Measurements from ENCODE around the gene WSCD1.

The WSCD1 gene

GRCh38 chr17:6147042-6147441 is 76.9 kb downstream of the WSCD1 start:
- no peak for DNase-seq (ENCODE audit: low read depth in 2 of 3, low spot score in 1 of 3)

GRCh38 chr17:6153375-6153774 is 83.2 kb downstream of the WSCD1 start:
- DNase-seq (ENCODE audit: low read depth in 2 of 3, low spot score in 1 of 3), result no peak

- DNase-seq (ENCODE audit: low read depth in 2 of 3, low spot score in 1 of 3), result no peak
Observed at GRCh38 chr17:6157716-6158115, 87.5 kb downstream of the WSCD1 start.

GRCh38 chr17:6159541-6160231 is 89.5 kb downstream of the WSCD1 start:
- DNase-seq (ENCODE audit: low read depth in 2 of 3, low spot score in 1 of 3), result no peak

- no peak for DNase-seq (ENCODE audit: low read depth in 2 of 3, low spot score in 1 of 3)
Observed at GRCh38 chr17:6160232-6160555, 90.0 kb downstream of the WSCD1 start.

- DNase-seq (ENCODE audit: low read depth in 2 of 3, low spot score in 1 of 3), result no peak
Observed at GRCh38 chr17:6160911-6161855, 91.0 kb downstream of the WSCD1 start.

GRCh38 chr17:6162216-6162615 is 92.0 kb downstream of the WSCD1 start:
- no peak for DNase-seq (ENCODE audit: low read depth in 2 of 3, low spot score in 1 of 3)

GRCh38 chr17:6162892-6163291 is 92.7 kb downstream of the WSCD1 start:
- no peak for DNase-seq (ENCODE audit: low read depth in 2 of 3, low spot score in 1 of 3)

GRCh38 chr17:6163612-6164333 is 93.6 kb downstream of the WSCD1 start:
- no peak for DNase-seq (ENCODE audit: low read depth in 2 of 3, low spot score in 1 of 3)

GRCh38 chr17:6164996-6165395 is 94.8 kb downstream of the WSCD1 start:
- DNase-seq (ENCODE audit: low read depth in 2 of 3, low spot score in 1 of 3), result no peak

- no peak for DNase-seq (ENCODE audit: low read depth in 2 of 3, low spot score in 1 of 3)
Observed at GRCh38 chr17:6165806-6166205, 95.6 kb downstream of the WSCD1 start.

GRCh38 chr17:6166492-6167179 is 96.5 kb downstream of the WSCD1 start:
- no peak for DNase-seq (ENCODE audit: low read depth in 2 of 3, low spot score in 1 of 3)

GRCh38 chr17:6168296-6168695 is 98.1 kb downstream of the WSCD1 start:
- no peak for DNase-seq (ENCODE audit: low read depth in 2 of 3, low spot score in 1 of 3)

GRCh38 chr17:6170349-6170748 is 100.2 kb downstream of the WSCD1 start:
- DNase-seq (ENCODE audit: low read depth in 2 of 3, low spot score in 1 of 3), result no peak

GRCh38 chr17:6172642-6173330 is 102.6 kb downstream of the WSCD1 start:
- DNase-seq (ENCODE audit: low read depth in 2 of 3, low spot score in 1 of 3), result no peak

- no peak for DNase-seq (ENCODE audit: low read depth in 2 of 3, low spot score in 1 of 3)
Observed at GRCh38 chr17:6173653-6174052, 103.5 kb downstream of the WSCD1 start.
